GM23338 (cell line): Measurements from ENCODE around the gene TMEM178B. TPM values are rescaled to one million over a fixed set of nuclear protein-coding genes. Genes with fewer than 3 reads are reported as not detected.
A peak's percentile ranks its signal among the peaks of the same experiment; 100 is the strongest.

Experiments used
- ATAC-seq: fragments of 200-7000 bp; cut with Tn5 transposase; 3 replicates; pipeline ENCODE4 v1.9.1; 2020
- DNase-seq: peaks from one replicate; pipeline ENCODE4 v3.0.0-alpha.2; 2015; ENCODE audit warnings: low spot score
- H2AFZ ChIP-seq: fragments of 200-600 bp; sonication (generic); 2 replicates; pipeline ENCODE4 v1.8.0; 2016; ENCODE audit warnings: antibody characterized with exemption, mild to moderate bottlenecking, moderate library complexity
- H3F3A ChIP-seq: fragments of 200-600 bp; sonication (generic); replicated peaks from 2 replicates; pipeline ENCODE4 v1.8.0; 2017; ENCODE audit warnings: antibody characterized with exemption, mixed run types, low read depth
- H3K27ac ChIP-seq: fragments of 200-600 bp; sonication (generic); 2 replicates; pipeline ENCODE4 v1.6.1; 2016; ENCODE audit warnings: low read depth
- H3K27me3 ChIP-seq: fragments of 200-600 bp; sonication (generic); 2 replicates; pipeline ENCODE4 v1.8.0; 2016; ENCODE audit warnings: mild to moderate bottlenecking, mixed run types, moderate library complexity; ENCODE audit not compliant: insufficient read depth
- H3K36me3 ChIP-seq: fragments of 200-600 bp; sonication (generic); 2 replicates; pipeline ENCODE4 v1.8.0; 2016; ENCODE audit warnings: mild to moderate bottlenecking; ENCODE audit not compliant: insufficient read depth
- H3K4me1 ChIP-seq: fragments of 200-600 bp; sonication (generic); 2 replicates; pipeline ENCODE4 v1.8.0; 2016; ENCODE audit warnings: mild to moderate bottlenecking, moderate library complexity; ENCODE audit not compliant: insufficient read depth
- H3K4me2 ChIP-seq: fragments of 200-600 bp; sonication (generic); 2 replicates; pipeline ENCODE4 v1.7.1; 2017; ENCODE audit warnings: mixed run types
- H3K4me3 ChIP-seq: fragments of 200-600 bp; sonication (generic); 2 replicates; pipeline ENCODE4 v1.6.1; 2016; ENCODE audit warnings: mixed run types
- H3K79me2 ChIP-seq: fragments of 200-600 bp; sonication (generic); replicated peaks from 2 replicates; pipeline ENCODE4 v1.8.0; 2017; ENCODE audit warnings: mild to moderate bottlenecking; ENCODE audit not compliant: insufficient read depth
- H3K9me2 ChIP-seq: fragments of 200-600 bp; sonication (generic); 2 replicates; pipeline ENCODE4 v1.8.0; 2017; ENCODE audit not compliant: insufficient read depth
- H4K20me1 ChIP-seq: fragments of 200-600 bp; sonication (generic); replicated peaks from 2 replicates; pipeline ENCODE4 v1.8.0; 2017; ENCODE audit warnings: mild to moderate bottlenecking; ENCODE audit not compliant: insufficient read depth
- H3K27ac Mint-ChIP-seq: 2 replicates; pipeline ENCODE4 v1.8.0; 2020; ENCODE audit warnings: inconsistent platforms, mild to moderate bottlenecking, moderate library complexity, mixed read lengths
- H3K27me3 Mint-ChIP-seq: 3 replicates; pipeline ENCODE4 v1.8.0; 2022; ENCODE audit warnings: low read depth, mild to moderate bottlenecking, moderate library complexity, mixed read lengths, inconsistent platforms; ENCODE audit not compliant: insufficient read depth, poor library complexity
- H3K36me3 Mint-ChIP-seq: 3 replicates; pipeline ENCODE4 v1.8.0; 2021; ENCODE audit warnings: low read depth, mild to moderate bottlenecking, inconsistent platforms, moderate library complexity, mixed read lengths
- H3K4me1 Mint-ChIP-seq: 3 replicates; pipeline ENCODE4 v1.8.0; 2020; ENCODE audit warnings: mild to moderate bottlenecking, inconsistent platforms, mixed read lengths
- H3K4me3 Mint-ChIP-seq: 3 replicates; pipeline ENCODE4 v1.8.0; 2021; ENCODE audit warnings: moderate library complexity, mild to moderate bottlenecking, inconsistent platforms, mixed read lengths
- H3K9me3 Mint-ChIP-seq: 3 replicates; pipeline ENCODE4 v1.8.0; 2020; ENCODE audit warnings: moderate library complexity, mild to moderate bottlenecking, inconsistent platforms, mixed read lengths
- CREB1 ChIP-seq: fragments of 250-450 bp; sonication (Bioruptor Pico); IDR thresholded peaks from 2 replicates; pipeline ENCODE4 v1.5.0; 2020; ENCODE audit warnings: low read depth, mild to moderate bottlenecking, moderate library complexity
- CTCF ChIP-seq, 2 experiments: fragments of 200-600 bp in 1 of 2; sonication (generic) in 1 of 2; conservative IDR thresholded peaks; 2 replicates each; pipeline versions ENCODE4 v1.5.1 to v1.6.1; 2016 to 2017; ENCODE audit warnings: antibody characterized with exemption in 2 of 2, low read depth in 2 of 2, mild to moderate bottlenecking in 2 of 2, moderate library complexity in 1 of 2
- NANOG ChIP-seq: IDR thresholded peaks from 2 replicates; pipeline ENCODE4 v1.6.1; 2016; ENCODE audit warnings: antibody characterized with exemption, borderline replicate concordance
- polyA plus RNA-seq: library from polyadenylated mRNA; unstranded; fragments of >200 nt; fragmentation: Nextera tagmentation; extraction: Ambion mirVana; gene quantifications from 2 replicates; pipeline ENCODE4 v1.2.1, GENCODE V29; 2016
- total RNA-seq: library from RNA; depleted of rRNA; stranded (reverse); fragments of >200 nt; shearing (Covaris generic); gene quantifications from 2 replicates; pipeline ENCODE4 v1.2.3, GENCODE V29; 2014

Gene TMEM178B
- total and polyA plus RNA-seq, 2 experiments from 2014 or later, result 4.9 to 15.6 TPM

GRCh38 chr7:141251180-141251579 is 177.3 kb downstream of the TMEM178B start:
- no peak overlapping the region for H3K27ac ChIP-seq
- H3K27me3 ChIP-seq, result no peaks in the 10 kb centered on the region
- H3F3A ChIP-seq, result no peaks in the 10 kb centered on the region
- no peak overlapping the region for H3K4me3 ChIP-seq
- no peak overlapping the region for H2AFZ ChIP-seq
- ATAC-seq (no peak), DNase-seq (no peak)
- H4K20me1 ChIP-seq, result peaks cover 5% of the 10 kb centered on the region; the same call in 1 of the 2 replicates
- no peaks in the 10 kb centered on the region for H3K4me1 ChIP-seq
- H3K27me3 Mint-ChIP-seq, result peaks cover 2% of the 10 kb centered on the region
- TF ChIP-seq NANOG, result no peak
- no peak overlapping the region for H3K4me3 Mint-ChIP-seq
- H3K9me3 Mint-ChIP-seq, result no peaks in the 10 kb centered on the region
- peaks cover 8% of the 10 kb centered on the region for H3K4me1 Mint-ChIP-seq
- H3K36me3 Mint-ChIP-seq, result no peaks in the 10 kb centered on the region
- H3K79me2 ChIP-seq, result no peaks in the 10 kb centered on the region
- H3K9me2 ChIP-seq, result 0 out of 2 replicates have a peak, but pooled peaks cover 5% of the 10 kb centered on the region
- H3K27ac Mint-ChIP-seq, result no peak overlapping the region
- H3K4me2 ChIP-seq, result no peak overlapping the region
- no peaks in the 10 kb centered on the region for H3K36me3 ChIP-seq

- no peak overlapping the region for H3K4me3 ChIP-seq
- Mint-ChIP-seq H3K27ac (no peak overlapping the region), H3K4me1 (peaks cover 8% of the 10 kb centered on the region), H3K9me3 (no peaks in the 10 kb centered on the region), H3K27me3 (peaks cover 2% of the 10 kb centered on the region), H3K36me3 (no peaks in the 10 kb centered on the region), H3K4me3 (no peak overlapping the region)
- H4K20me1 ChIP-seq, result peaks cover 5% of the 10 kb centered on the region; the same call in 1 of the 2 replicates
- H3K27me3 ChIP-seq, result no peaks in the 10 kb centered on the region
- H3K9me2 ChIP-seq, result 0 out of 2 replicates have a peak, but pooled peaks cover 5% of the 10 kb centered on the region
- H3K27ac ChIP-seq, result no peak overlapping the region
- ATAC-seq, result peak; percentile 52; the same call in 2 of the 3 replicates
- H3K79me2 ChIP-seq, result no peaks in the 10 kb centered on the region
- H3F3A ChIP-seq, result no peaks in the 10 kb centered on the region
- TF ChIP-seq CREB1 (CRISPR knock-in tag), result no peak
- peak in 1 of 2 experiments; percentile 50; a peak in 2 of 4 replicates for TF ChIP-seq CTCF (conservative IDR thresholded peaks at IDR 0.05; ENCODE audit: low read depth in 2 of 2)
- H2AFZ ChIP-seq, result no peak overlapping the region
- H3K4me2 ChIP-seq, result no peak overlapping the region
- DNase-seq, result no peak
- no peaks in the 10 kb centered on the region for H3K4me1 ChIP-seq
- H3K36me3 ChIP-seq, result no peaks in the 10 kb centered on the region
Observed at GRCh38 chr7:141251957-141252356, 178.1 kb downstream of the TMEM178B start.

- H3K9me3 Mint-ChIP-seq, result 0 out of 3 replicates have a peak, but pooled peaks cover 2% of the 10 kb centered on the region
- Histone ChIP-seq H3K36me3 (no peaks in the 10 kb centered on the region), H3K27ac (no peak overlapping the region), H3K4me3 (no peak overlapping the region), H3K4me2 (no peak overlapping the region), H4K20me1 (no peaks in the 10 kb centered on the region), H3K9me2 (0 out of 2 replicates have a peak, but pooled peaks cover 5% of the 10 kb centered on the region), H3F3A (no peaks in the 10 kb centered on the region), H3K4me1 (no peaks in the 10 kb centered on the region), H3K27me3 (no peaks in the 10 kb centered on the region), H3K79me2 (no peaks in the 10 kb centered on the region; the same call in 1 of the 2 replicates), H2AFZ (no peak overlapping the region)
- ATAC-seq (no peak), DNase-seq (no peak)
- no peak overlapping the region for H3K4me3 Mint-ChIP-seq
- peaks cover 14% of the 10 kb centered on the region for H3K4me1 Mint-ChIP-seq
- H3K27me3 Mint-ChIP-seq, result no peaks in the 10 kb centered on the region
- TF ChIP-seq CREB1 (CRISPR knock-in tag), result no peak
- no peak for TF ChIP-seq CTCF (conservative IDR thresholded peaks at IDR 0.05; ENCODE audit: low read depth in 2 of 2)
- TF ChIP-seq NANOG, result no peak
- H3K36me3 Mint-ChIP-seq, result peaks cover 7% of the 10 kb centered on the region; the same call in 1 of the 3 replicates
- no peak overlapping the region for H3K27ac Mint-ChIP-seq
Observed at GRCh38 chr7:141257597-141257996, 183.7 kb downstream of the TMEM178B start.
